Measurements from ENCODE around the gene TKTL1. TPM values are rescaled to one million over a fixed set of nuclear protein-coding genes. Genes with fewer than 3 reads are reported as not detected.

The TKTL1 gene
- total and polyA plus RNA-seq, 2 experiments from 2014 or later = not detected

DNA sequence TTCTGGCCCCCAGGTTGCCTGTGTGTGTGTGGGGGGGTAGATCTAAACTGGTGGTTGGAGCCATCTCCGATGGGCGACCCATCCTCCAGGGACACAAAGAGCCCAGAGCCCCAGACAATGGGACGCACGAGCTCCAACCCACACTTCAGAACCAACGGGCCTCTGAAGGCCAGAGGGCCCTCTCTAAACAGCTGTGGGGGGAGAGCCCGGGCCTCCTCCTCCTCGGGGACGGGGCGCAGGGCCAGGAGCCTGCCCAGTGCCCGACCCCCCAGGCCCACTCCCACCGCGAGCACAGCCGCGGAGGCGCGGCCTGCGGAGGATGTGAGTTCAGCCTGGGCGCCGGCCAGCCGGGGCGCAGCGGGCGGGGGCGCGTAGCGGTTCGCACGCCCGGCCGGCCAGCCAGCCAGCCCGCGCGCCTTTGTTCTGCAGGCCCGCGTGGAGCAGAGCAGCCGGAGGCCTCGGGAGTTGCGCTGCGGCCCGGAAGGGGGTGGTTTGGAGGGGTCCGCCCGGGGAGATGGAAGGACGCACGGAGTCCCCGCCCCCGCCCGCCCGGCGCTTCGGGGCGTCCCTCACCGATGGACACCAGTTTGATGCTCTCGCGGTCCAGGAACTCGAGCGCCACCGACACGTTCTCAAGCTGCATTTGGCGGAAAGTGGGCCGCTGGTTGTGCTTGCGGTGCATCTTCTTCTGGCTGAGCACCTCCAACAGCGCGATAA is 74.9 kb downstream of the TKTL1 start:
- no peak for ATAC-seq
- Histone ChIP-seq H3K79me2 (replicated peaks; ENCODE audit: insufficient read depth) (peaks cover 49% of the 10 kb centered on the region), H2AFZ (no peak overlapping the region), H3K9me2 (ENCODE audit: insufficient read depth) (no peaks in the 10 kb centered on the region), H3K36me3 (ENCODE audit: insufficient read depth) (no peaks in the 10 kb centered on the region), H3K4me2 (peak overlapping the region; percentile 88), H3K27ac (ENCODE audit: low read depth) (peak overlapping the region; percentile 95), H3F3A (replicated peaks; ENCODE audit: low read depth) (0 out of 2 replicates have a peak, but pooled peaks cover 7% of the 10 kb centered on the region), H4K20me1 (replicated peaks; ENCODE audit: insufficient read depth) (peaks cover 6% of the 10 kb centered on the region), H3K4me1 (ENCODE audit: insufficient read depth) (0 out of 2 replicates have a peak, but pooled peaks cover 4% of the 10 kb centered on the region), H3K4me3 (peak overlapping the region; percentile 84), H3K27me3 (ENCODE audit: insufficient read depth) (no peaks in the 10 kb centered on the region)
- no peak for DNase-seq (ENCODE audit: low spot score)
- Mint-ChIP-seq H3K27me3 (ENCODE audit: insufficient read depth, low read depth, poor library complexity) (peaks cover 20% of the 10 kb centered on the region), H3K4me1 (peaks cover 6% of the 10 kb centered on the region; the same call in 1 of the 3 replicates), H3K4me3 (peak overlapping the region; percentile 91), H3K36me3 (ENCODE audit: low read depth) (peaks cover 41% of the 10 kb centered on the region), H3K27ac (peak overlapping the region; percentile 99), H3K9me3 (peaks cover 5% of the 10 kb centered on the region; the same call in 2 of the 3 replicates)
- TF ChIP-seq, protein P1, sequence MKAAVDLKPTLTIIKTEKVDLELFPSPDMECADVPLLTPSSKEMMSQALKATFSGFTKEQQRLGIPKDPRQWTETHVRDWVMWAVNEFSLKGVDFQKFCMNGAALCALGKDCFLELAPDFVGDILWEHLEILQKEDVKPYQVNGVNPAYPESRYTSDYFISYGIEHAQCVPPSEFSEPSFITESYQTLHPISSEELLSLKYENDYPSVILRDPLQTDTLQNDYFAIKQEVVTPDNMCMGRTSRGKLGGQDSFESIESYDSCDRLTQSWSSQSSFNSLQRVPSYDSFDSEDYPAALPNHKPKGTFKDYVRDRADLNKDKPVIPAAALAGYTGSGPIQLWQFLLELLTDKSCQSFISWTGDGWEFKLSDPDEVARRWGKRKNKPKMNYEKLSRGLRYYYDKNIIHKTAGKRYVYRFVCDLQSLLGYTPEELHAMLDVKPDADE (IDR thresholded peaks at IDR 0.05) = no peak
- TF ChIP-seq, protein P2, sequence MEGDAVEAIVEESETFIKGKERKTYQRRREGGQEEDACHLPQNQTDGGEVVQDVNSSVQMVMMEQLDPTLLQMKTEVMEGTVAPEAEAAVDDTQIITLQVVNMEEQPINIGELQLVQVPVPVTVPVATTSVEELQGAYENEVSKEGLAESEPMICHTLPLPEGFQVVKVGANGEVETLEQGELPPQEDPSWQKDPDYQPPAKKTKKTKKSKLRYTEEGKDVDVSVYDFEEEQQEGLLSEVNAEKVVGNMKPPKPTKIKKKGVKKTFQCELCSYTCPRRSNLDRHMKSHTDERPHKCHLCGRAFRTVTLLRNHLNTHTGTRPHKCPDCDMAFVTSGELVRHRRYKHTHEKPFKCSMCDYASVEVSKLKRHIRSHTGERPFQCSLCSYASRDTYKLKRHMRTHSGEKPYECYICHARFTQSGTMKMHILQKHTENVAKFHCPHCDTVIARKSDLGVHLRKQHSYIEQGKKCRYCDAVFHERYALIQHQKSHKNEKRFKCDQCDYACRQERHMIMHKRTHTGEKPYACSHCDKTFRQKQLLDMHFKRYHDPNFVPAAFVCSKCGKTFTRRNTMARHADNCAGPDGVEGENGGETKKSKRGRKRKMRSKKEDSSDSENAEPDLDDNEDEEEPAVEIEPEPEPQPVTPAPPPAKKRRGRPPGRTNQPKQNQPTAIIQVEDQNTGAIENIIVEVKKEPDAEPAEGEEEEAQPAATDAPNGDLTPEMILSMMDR (conservative IDR thresholded peaks at IDR 0.05; ENCODE audit: low read depth in 2 of 2) = no peak
- TF ChIP-seq EZH2phosphoT487 (IDR thresholded peaks at IDR 0.05; ENCODE audit: unreplicated experiment) (no peak), NANOG (IDR thresholded peaks at IDR 0.05; ENCODE audit: borderline replicate concordance) (no peak), JUNB (IDR thresholded peaks at IDR 0.05; ENCODE audit: unreplicated experiment) (no peak), POLR2AphosphoS5 (IDR thresholded peaks at IDR 0.05; ENCODE audit: low read depth) (no peak), STAT1 (IDR thresholded peaks at IDR 0.05; ENCODE audit: unreplicated experiment) (no peak), EZH2 (IDR thresholded peaks at IDR 0.05; ENCODE audit: low read depth, unreplicated experiment) (no peak), ZNF331 (CRISPR knock-in tag; IDR thresholded peaks at IDR 0.05; ENCODE audit: low read depth) (no peak), ZNF462 (CRISPR knock-in tag; IDR thresholded peaks at IDR 0.05) (no peak), CREB1 (CRISPR knock-in tag; IDR thresholded peaks at IDR 0.05; ENCODE audit: low read depth) (no peak), ZNF114 (CRISPR knock-in tag; IDR thresholded peaks at IDR 0.05) (no peak)
- TF ChIP-seq, protein P3, sequence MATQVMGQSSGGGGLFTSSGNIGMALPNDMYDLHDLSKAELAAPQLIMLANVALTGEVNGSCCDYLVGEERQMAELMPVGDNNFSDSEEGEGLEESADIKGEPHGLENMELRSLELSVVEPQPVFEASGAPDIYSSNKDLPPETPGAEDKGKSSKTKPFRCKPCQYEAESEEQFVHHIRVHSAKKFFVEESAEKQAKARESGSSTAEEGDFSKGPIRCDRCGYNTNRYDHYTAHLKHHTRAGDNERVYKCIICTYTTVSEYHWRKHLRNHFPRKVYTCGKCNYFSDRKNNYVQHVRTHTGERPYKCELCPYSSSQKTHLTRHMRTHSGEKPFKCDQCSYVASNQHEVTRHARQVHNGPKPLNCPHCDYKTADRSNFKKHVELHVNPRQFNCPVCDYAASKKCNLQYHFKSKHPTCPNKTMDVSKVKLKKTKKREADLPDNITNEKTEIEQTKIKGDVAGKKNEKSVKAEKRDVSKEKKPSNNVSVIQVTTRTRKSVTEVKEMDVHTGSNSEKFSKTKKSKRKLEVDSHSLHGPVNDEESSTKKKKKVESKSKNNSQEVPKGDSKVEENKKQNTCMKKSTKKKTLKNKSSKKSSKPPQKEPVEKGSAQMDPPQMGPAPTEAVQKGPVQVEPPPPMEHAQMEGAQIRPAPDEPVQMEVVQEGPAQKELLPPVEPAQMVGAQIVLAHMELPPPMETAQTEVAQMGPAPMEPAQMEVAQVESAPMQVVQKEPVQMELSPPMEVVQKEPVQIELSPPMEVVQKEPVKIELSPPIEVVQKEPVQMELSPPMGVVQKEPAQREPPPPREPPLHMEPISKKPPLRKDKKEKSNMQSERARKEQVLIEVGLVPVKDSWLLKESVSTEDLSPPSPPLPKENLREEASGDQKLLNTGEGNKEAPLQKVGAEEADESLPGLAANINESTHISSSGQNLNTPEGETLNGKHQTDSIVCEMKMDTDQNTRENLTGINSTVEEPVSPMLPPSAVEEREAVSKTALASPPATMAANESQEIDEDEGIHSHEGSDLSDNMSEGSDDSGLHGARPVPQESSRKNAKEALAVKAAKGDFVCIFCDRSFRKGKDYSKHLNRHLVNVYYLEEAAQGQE (IDR thresholded peaks at IDR 0.05; ENCODE audit: unreplicated experiment) = no peak
